Osteoblast (primary cell): ENCODE measurements around the gene E2F1. TPM values are rescaled to one million over a fixed set of nuclear protein-coding genes. Genes with fewer than 3 reads are reported as not detected.
A peak's percentile ranks its signal among the peaks of the same experiment; 100 is the strongest.

Source experiments
- DNase-seq: peaks from one replicate; pipeline ENCODE4 v3.0.0; 2011; ENCODE audit warnings: low spot score, mixed read lengths; ENCODE audit not compliant: insufficient read length; ENCODE audit errors: missing footprints
- H2AFZ ChIP-seq: 2 replicates; pipeline ENCODE4 v1.6.0; 2011; ENCODE audit warnings: mild to moderate bottlenecking, low read length
- H3K27ac ChIP-seq: 2 replicates; pipeline ENCODE4 v1.5.1; 2011; ENCODE audit warnings: mild to moderate bottlenecking, low read depth, low read length, moderate library complexity
- H3K27me3 ChIP-seq: 2 replicates; pipeline ENCODE4 v1.6.0; 2012; ENCODE audit warnings: mild to moderate bottlenecking, control low read depth, inconsistent platforms, low read length, moderate library complexity; ENCODE audit not compliant: insufficient read depth
- H3K36me3 ChIP-seq: 2 replicates; pipeline ENCODE4 v1.5.1; 2011; ENCODE audit warnings: mild to moderate bottlenecking, low read length, control low read depth, moderate library complexity; ENCODE audit not compliant: insufficient read depth
- H3K4me1 ChIP-seq: 2 replicates; pipeline ENCODE4 v1.5.1; 2011; ENCODE audit warnings: mild to moderate bottlenecking, low read length, control low read depth, moderate library complexity; ENCODE audit not compliant: insufficient read depth
- H3K4me2 ChIP-seq: 2 replicates; pipeline ENCODE4 v1.6.0; 2011; ENCODE audit warnings: mild to moderate bottlenecking, low read length; ENCODE audit not compliant: insufficient read depth
- H3K4me3 ChIP-seq: fragments of 200-600 bp; sonication (generic); 3 replicates; pipeline ENCODE4 v1.5.1; 2012; ENCODE audit warnings: mild to moderate bottlenecking, low read length, inconsistent platforms; ENCODE audit not compliant: insufficient read depth
- H3K79me2 ChIP-seq: 2 replicates; pipeline ENCODE4 v1.6.0; 2012; ENCODE audit warnings: mild to moderate bottlenecking, low read length, control low read depth, inconsistent platforms; ENCODE audit not compliant: insufficient read depth
- H3K9me3 ChIP-seq: 2 replicates; pipeline ENCODE4 v1.5.1; 2011; ENCODE audit warnings: low read depth, low read length, control low read depth
- H4K20me1 ChIP-seq: 2 replicates; pipeline ENCODE4 v1.6.0; 2012; ENCODE audit warnings: mild to moderate bottlenecking, low read length, control low read depth; ENCODE audit not compliant: insufficient read depth
- total RNA-seq: library from RNA; depleted of rRNA; stranded (reverse); fragments of >200 nt; gene quantifications from 2 replicates; pipeline ENCODE4 v1.2.3, GENCODE V29; 2012
- TF ChIP-seq, protein P1 (sequence below): IDR thresholded peaks from 2 replicates; pipeline ENCODE4 v1.5.1; 2011; ENCODE audit warnings: mild to moderate bottlenecking, low read depth, low read length, moderate library complexity; ENCODE audit errors: extremely low read depth

The E2F1 gene
- total RNA-seq, 1 donor = 1.4 TPM

DNA sequence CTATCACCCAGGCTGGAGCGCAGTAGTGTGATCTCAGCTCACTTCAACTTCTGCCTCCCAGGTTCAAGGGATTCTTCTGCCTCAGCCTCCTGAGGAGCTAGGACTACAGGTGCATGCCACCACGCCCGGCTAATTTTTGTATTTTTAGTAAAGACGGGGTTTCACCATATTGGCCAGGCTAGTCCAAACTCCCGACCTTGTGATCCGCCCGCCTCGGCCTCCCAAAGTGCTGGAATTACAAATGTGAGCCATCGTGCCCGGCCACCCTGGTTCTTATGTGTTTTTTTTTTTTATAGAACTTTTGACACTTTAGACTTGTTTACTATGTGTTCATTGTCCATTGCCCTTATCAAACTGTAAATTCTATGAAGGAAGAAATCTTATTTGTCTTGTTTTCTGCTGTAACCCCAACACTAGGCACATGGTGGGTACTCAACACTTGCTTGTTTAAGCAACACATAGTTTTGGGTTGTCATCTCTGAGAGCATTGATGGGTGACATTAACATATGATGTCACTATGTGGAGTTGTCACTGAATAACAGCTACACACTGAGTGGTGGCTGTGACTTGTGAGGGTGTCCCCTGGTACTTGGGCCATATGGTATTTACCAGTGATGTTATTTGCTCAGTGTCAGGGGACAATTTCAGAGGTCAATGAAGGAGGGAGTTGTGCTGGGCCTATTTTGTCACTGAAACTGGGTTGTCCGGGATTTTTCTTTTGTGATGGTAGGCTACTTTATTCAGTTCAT, 35.4 kb upstream of the E2F1 start:
- TF ChIP-seq, protein P1, sequence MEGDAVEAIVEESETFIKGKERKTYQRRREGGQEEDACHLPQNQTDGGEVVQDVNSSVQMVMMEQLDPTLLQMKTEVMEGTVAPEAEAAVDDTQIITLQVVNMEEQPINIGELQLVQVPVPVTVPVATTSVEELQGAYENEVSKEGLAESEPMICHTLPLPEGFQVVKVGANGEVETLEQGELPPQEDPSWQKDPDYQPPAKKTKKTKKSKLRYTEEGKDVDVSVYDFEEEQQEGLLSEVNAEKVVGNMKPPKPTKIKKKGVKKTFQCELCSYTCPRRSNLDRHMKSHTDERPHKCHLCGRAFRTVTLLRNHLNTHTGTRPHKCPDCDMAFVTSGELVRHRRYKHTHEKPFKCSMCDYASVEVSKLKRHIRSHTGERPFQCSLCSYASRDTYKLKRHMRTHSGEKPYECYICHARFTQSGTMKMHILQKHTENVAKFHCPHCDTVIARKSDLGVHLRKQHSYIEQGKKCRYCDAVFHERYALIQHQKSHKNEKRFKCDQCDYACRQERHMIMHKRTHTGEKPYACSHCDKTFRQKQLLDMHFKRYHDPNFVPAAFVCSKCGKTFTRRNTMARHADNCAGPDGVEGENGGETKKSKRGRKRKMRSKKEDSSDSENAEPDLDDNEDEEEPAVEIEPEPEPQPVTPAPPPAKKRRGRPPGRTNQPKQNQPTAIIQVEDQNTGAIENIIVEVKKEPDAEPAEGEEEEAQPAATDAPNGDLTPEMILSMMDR = no peak
- no peak for DNase-seq
- no peaks in the 10 kb centered on the region for H4K20me1 ChIP-seq
- H3K79me2 ChIP-seq = peaks cover 7% of the 10 kb centered on the region
- peaks cover 6% of the 10 kb centered on the region for H3K4me1 ChIP-seq
- H3K4me3 ChIP-seq = no peak overlapping the region
- no peak overlapping the region for H3K27ac ChIP-seq
- no peaks in the 10 kb centered on the region for H3K27me3 ChIP-seq
- H3K36me3 ChIP-seq = no peaks in the 10 kb centered on the region
- H3K9me3 ChIP-seq = no peaks in the 10 kb centered on the region
- no peak overlapping the region for H3K4me2 ChIP-seq
- H2AFZ ChIP-seq = no peak overlapping the region

DNA sequence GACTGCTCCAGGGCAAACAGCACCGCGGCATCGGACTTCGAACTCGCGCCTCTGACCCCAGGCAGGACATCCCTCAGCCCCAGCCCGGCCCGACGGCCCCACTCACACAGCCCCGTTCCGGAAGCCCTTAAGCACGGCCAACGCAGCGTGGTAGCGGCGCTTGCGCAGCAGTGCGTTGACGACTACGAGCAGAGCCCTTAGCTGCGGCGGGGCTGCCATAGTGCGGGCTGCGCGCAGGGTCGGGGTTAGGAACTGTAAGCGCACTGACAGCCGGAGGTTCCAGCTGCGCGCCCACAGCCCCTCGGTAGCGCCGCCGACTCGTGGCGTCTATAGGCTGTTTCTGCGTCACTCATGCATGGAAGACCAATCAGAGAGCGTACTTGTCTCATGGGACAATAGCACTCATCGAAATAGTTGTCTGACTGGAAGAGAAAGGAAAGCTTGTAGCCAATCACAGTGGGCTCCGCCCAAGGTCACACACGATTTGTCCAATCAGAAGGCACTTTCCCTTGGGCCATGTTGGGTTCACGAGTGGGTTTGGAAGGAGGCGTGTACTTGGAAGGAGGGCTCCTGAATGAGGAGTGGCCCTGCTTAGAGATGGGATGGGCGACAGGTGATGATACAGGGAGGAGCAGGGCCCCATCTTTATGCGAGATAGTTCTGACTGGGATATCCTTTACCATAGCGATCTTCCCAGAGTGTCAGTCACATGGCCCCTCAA, 34.0 kb upstream of the E2F1 start, which contains the start of gene PXMP4:
Gene PXMP4, minus strand, starts transcription at position 322 of the 721 bp plus-strand sequence. Its CDS starts 103 bp downstream, at position 219.
- TF ChIP-seq, protein P1 = no peak
- peak within 1 kb of the TSS; percentile 64 for H3K27ac ChIP-seq

DNA sequence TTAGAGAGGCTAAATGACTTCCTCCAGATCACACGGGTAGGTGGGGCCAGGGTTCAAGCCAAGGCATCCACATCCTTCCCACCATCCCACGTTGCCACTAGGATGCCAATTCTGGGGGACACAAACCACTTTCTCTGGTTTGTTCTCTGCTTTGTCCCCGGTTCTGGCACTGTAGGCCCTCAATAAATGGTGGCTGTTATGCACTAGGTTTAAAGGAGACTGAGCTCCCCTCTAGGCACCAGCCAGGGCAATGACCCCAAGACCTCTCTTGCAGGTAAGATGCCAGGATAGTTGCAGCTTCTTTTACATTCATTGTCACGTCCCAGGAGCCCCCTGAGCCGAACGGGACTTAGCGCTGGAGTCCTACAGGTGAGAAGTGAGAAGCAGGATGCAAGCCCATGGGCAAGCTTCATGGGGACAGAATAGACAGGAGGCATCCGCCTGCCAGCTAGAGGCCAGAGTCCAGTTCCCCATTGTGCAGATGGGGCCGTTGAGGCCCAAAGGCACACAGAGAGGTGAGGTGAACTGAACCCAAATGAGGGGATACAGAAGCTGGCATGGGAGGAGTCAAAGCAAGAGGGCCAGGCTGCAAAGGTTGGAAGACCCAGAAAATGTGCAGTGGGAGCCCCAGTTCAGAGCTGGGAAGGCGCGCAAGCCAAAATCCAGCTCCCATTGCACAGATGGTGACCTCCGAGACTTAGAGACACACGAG, 33.2 kb upstream of the E2F1 start:
- Histone ChIP-seq H3K4me3 (peak overlapping the region; percentile 88), H3K27ac (peak overlapping the region; percentile 64), H3K36me3 (no peaks in the 10 kb centered on the region), H3K9me3 (no peaks in the 10 kb centered on the region), H2AFZ (peak overlapping the region; percentile 97), H4K20me1 (no peaks in the 10 kb centered on the region), H3K4me1 (peaks cover 6% of the 10 kb centered on the region), H3K79me2 (peaks cover 7% of the 10 kb centered on the region), H3K27me3 (no peaks in the 10 kb centered on the region), H3K4me2 (peak overlapping the region; percentile 96)
- TF ChIP-seq, protein P1 = no peak
- no peak for DNase-seq

More for the DNA sequence above, 34.0 kb upstream of the E2F1 start, which contains the start of gene PXMP4:
- Histone ChIP-seq H3K4me2 (peak within 1 kb of the TSS; percentile 96), H2AFZ (peak within 1 kb of the TSS; percentile 97), H3K27me3 (no peaks in the 10 kb centered on the region), H3K4me1 (peaks cover 6% of the 10 kb centered on the region), H3K36me3 (no peaks in the 10 kb centered on the region), H3K4me3 (peak within 1 kb of the TSS; percentile 88), H3K79me2 (peaks cover 7% of the 10 kb centered on the region), H4K20me1 (no peaks in the 10 kb centered on the region), H3K9me3 (no peaks in the 10 kb centered on the region)
- DNase-seq = peak; percentile 99
